Upper lobe of left lung (tissue), 4 donors: ENCODE results near the gene TMC7.

Experiments
- EP300 ChIP-seq, 4 donors: sonication (generic); formaldehyde crosslinking; IDR thresholded peaks; one replicate each; pipeline ENCODE4 v1.5.1; 2017; ENCODE audit warnings: antibody characterized with exemption in 4 of 4, control low read depth in 2 of 4
- POLR2A ChIP-seq, 4 donors: fragments of 450-650 bp; IDR thresholded peaks; one replicate each; pipeline ENCODE4 v1.5.1; 2016 to 2017; ENCODE audit warnings: antibody characterized with exemption in 4 of 4, mild to moderate bottlenecking in 2 of 4
- TF ChIP-seq, protein P1 (sequence below), 6 experiments: fragments of 450-650 bp in 4 of 6; fragments of 200-600 bp in 2 of 6; sonication (generic) in 2 of 6; IDR thresholded peaks; one replicate each; pipeline ENCODE4 v1.5.1; 2016 to 2019; ENCODE audit warnings: antibody characterized with exemption in 6 of 6

GRCh38 chr16:18950469-18951185, 33.1 kb upstream of the TMC7 start:
- TF ChIP-seq POLR2A (IDR thresholded peaks at IDR 0.05) (no peak), EP300 (IDR thresholded peaks at IDR 0.05) (no peak)
- TF ChIP-seq, protein P1, sequence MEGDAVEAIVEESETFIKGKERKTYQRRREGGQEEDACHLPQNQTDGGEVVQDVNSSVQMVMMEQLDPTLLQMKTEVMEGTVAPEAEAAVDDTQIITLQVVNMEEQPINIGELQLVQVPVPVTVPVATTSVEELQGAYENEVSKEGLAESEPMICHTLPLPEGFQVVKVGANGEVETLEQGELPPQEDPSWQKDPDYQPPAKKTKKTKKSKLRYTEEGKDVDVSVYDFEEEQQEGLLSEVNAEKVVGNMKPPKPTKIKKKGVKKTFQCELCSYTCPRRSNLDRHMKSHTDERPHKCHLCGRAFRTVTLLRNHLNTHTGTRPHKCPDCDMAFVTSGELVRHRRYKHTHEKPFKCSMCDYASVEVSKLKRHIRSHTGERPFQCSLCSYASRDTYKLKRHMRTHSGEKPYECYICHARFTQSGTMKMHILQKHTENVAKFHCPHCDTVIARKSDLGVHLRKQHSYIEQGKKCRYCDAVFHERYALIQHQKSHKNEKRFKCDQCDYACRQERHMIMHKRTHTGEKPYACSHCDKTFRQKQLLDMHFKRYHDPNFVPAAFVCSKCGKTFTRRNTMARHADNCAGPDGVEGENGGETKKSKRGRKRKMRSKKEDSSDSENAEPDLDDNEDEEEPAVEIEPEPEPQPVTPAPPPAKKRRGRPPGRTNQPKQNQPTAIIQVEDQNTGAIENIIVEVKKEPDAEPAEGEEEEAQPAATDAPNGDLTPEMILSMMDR (IDR thresholded peaks at IDR 0.05), result no peak
